PC-3 (cell line): ENCODE data around the gene UTS2R.

Source experiments
- EZH2phosphoT487 ChIP-seq: fragments of 300-600 bp; sonication (generic); IDR thresholded peaks from 2 replicates; pipeline ENCODE4 v1.6.1; 2018; ENCODE audit warnings: mild to moderate bottlenecking, antibody characterized with exemption, low read length, borderline replicate concordance
- TF ChIP-seq, protein P1 (sequence below): fragments of 300-600 bp; sonication (generic); conservative IDR thresholded peaks from 2 replicates; pipeline ENCODE4 v1.5.1; 2017; ENCODE audit warnings: antibody characterized with exemption, low read depth, mild to moderate bottlenecking, low read length

DNA sequence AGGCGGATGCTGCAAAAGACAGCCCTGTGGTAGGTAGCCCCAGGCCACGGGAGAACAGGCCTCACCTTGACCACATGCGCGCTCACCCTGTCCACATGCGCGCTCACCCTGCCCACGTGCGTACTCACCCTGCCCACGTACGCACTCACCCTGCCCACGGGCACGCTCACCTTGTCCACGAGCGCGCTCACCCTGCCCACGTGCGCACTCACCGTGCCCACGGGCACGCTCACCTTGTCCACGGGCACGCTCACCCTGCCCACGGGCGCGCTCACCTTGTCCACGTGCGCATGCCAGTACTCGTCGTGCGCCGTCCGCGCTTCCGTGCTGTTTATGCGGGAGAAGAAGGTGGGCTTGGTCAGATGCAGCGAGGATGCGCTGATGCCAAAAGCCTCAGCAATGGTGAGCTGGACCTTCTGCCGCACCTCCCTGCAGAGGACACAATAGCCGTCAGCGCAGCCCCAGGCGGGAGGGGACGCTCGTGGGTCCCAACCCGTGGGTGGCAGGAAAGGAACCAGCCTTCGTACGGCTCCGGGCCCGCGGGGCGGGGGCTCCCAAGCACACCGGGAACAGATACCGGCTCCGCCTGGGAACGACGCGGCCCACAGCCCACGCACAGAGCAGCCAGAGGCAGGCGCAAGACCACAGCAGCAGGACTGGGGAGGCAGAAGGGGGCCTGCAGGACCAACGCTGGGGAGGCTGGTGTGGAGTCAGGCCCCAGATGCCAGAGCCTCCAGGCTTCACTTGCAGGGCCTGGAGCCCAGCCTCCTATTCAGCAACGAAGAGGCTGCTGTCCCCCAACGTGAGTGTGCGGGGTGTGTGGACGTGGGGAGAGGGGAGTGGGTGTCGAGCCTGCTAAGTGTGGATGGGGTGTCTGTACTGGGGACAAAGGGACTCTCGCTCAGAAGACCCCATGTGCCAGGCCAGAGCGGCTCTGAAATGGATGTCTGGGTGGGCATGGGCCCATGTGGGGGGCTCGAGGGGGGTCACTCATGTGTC lies 32.4 kb downstream of the UTS2R start:
- TF ChIP-seq, protein P1, sequence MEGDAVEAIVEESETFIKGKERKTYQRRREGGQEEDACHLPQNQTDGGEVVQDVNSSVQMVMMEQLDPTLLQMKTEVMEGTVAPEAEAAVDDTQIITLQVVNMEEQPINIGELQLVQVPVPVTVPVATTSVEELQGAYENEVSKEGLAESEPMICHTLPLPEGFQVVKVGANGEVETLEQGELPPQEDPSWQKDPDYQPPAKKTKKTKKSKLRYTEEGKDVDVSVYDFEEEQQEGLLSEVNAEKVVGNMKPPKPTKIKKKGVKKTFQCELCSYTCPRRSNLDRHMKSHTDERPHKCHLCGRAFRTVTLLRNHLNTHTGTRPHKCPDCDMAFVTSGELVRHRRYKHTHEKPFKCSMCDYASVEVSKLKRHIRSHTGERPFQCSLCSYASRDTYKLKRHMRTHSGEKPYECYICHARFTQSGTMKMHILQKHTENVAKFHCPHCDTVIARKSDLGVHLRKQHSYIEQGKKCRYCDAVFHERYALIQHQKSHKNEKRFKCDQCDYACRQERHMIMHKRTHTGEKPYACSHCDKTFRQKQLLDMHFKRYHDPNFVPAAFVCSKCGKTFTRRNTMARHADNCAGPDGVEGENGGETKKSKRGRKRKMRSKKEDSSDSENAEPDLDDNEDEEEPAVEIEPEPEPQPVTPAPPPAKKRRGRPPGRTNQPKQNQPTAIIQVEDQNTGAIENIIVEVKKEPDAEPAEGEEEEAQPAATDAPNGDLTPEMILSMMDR, result no peak
- no peak for TF ChIP-seq EZH2phosphoT487
